Psoas muscle (tissue), 8 donors: ENCODE measurements around the gene BRINP3. TPM values are rescaled to one million over a fixed set of nuclear protein-coding genes. Genes with fewer than 3 reads are reported as not detected.

Experiments
- ATAC-seq, 4 donors: fragments of 200-7000 bp; cut with Tn5 transposase; one replicate each; pipeline ENCODE4 v1.9.1; 2020; ENCODE audit warnings: moderate library complexity in 3 of 4, mild to moderate bottlenecking in 2 of 4
- DNase-seq, 2 donors: peaks; one replicate each; pipeline ENCODE4 v3.0.0-alpha.2; 2020
- H3K27ac ChIP-seq: fragments of 200-600 bp; one replicate; pipeline ENCODE4 v1.8.0; 2022
- H3K27me3 ChIP-seq, 3 donors: fragments of 200-600 bp in 1 of 3; one replicate each; pipeline versions ENCODE4 v1.6.1 to v1.8.0; 2013 to 2022; ENCODE audit warnings: low read length in 2 of 3, mild to moderate bottlenecking in 2 of 3, moderate library complexity in 1 of 3; ENCODE audit not compliant: insufficient read depth in 3 of 3
- H3K36me3 ChIP-seq, 2 donors: fragments of 200-600 bp in 1 of 2; one replicate each; pipeline versions ENCODE4 v1.6.1 to v1.8.0; 2013 to 2022; ENCODE audit warnings: low read depth in 1 of 2, mild to moderate bottlenecking in 1 of 2, moderate library complexity in 1 of 2; ENCODE audit not compliant: insufficient read depth in 1 of 2
- H3K4me1 ChIP-seq: fragments of 200-600 bp; one replicate; pipeline ENCODE4 v1.8.0; 2022
- H3K4me3 ChIP-seq: fragments of 200-600 bp; one replicate; pipeline ENCODE4 v1.8.0; 2022; ENCODE audit warnings: mild to moderate bottlenecking
- H3K9me3 ChIP-seq: fragments of 200-600 bp; one replicate; pipeline ENCODE4 v1.8.0; 2022
- WGBS, 3 donors: extraction: QIAGEN DNeasy Blood & Tissue Kit; methylation state at CpG; one replicate each; pipeline versions ENCODE4 v1.1.6 to v1.1.7; 2013; 5-methylcytosine and 5-hydroxymethylcytosine counted together
- intact Hi-C, 2 donors: fragments of 100-400 bp; cut with DNase I; formaldehyde crosslinking; loops; one replicate each; pipeline versions ENCODE4 v1.11.0 to v1.14.2; 2022
- polyA plus RNA-seq, 3 donors: library from polyadenylated mRNA; stranded (reverse); fragments of 200-250 nt; gene quantifications; one replicate each; pipeline ENCODE4 v1.2.3, GENCODE V29; 2013
- total RNA-seq, 4 donors: library from RNA; stranded (reverse); fragmentation: NEBNext Ultra II Directional in 2 of 4; extraction: Animal tissue kit (Norgen Biotek cat#: 25700) in 2 of 4; gene quantifications; one replicate each; pipeline versions ENCODE4 v1.2.1 to v1.2.4, GENCODE V29; 2021 to 2023
- TF ChIP-seq, protein P1 (sequence below): fragments of 200-600 bp; IDR thresholded peaks from one replicate; pipeline ENCODE4 v1.8.0; 2022; ENCODE audit warnings: antibody characterized with exemption
- donor health status: healthy with polysubstance abuse.
- donor health status: DM: no; HTN: no; CAD: no; lungs with moderate emphysema.
- donor health status: Bipolar disorder and iron deficiency.
- donor health status: healthy.
- donor health status: DM: yes; HTN: yes; CAD: no.
- donor health status: DM: no; HTN: no; CAD: no.
- donor health status: DM: no; HTN: no; CAD: no.
- donor health status: DM: yes; HTN: yes; CAD: no.

BRINP3 gene
- total and polyA plus RNA-seq, 7 donors, result 0.09 to 0.45 TPM; not detected in 5

- TF ChIP-seq, protein P1, sequence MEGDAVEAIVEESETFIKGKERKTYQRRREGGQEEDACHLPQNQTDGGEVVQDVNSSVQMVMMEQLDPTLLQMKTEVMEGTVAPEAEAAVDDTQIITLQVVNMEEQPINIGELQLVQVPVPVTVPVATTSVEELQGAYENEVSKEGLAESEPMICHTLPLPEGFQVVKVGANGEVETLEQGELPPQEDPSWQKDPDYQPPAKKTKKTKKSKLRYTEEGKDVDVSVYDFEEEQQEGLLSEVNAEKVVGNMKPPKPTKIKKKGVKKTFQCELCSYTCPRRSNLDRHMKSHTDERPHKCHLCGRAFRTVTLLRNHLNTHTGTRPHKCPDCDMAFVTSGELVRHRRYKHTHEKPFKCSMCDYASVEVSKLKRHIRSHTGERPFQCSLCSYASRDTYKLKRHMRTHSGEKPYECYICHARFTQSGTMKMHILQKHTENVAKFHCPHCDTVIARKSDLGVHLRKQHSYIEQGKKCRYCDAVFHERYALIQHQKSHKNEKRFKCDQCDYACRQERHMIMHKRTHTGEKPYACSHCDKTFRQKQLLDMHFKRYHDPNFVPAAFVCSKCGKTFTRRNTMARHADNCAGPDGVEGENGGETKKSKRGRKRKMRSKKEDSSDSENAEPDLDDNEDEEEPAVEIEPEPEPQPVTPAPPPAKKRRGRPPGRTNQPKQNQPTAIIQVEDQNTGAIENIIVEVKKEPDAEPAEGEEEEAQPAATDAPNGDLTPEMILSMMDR, result no peak
- WGBS, 3 donors, result 85 to 89% (median 88%) methylated on average over 3 of the region's 3 CpGs
These were observed 309.4 kb downstream of the BRINP3 start for GRCh38 chr1:190168116-190168892.

DNA sequence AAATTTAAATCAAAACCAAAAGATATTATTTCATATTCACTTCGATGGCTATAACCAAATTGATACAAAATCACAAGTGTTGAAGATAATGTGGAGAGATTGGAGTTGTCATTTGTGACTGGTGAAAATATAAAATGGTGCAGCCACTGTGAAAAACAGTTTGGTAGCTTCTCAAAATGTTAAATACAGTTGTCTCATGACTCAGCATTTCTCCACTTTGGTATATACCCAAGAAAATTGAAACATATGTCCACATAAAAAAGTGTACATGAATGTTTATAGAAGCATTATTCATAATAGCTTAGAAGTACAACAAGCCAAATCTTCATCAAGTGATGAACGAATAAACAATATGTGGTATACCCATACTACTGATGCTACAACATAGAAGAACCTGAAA, 318.5 kb downstream of the BRINP3 start:
- Histone ChIP-seq H3K27me3 (no peaks in the 10 kb centered on the region), H3K27ac (no peak overlapping the region), H3K36me3 (no peaks in the 10 kb centered on the region), H3K9me3 (no peaks in the 10 kb centered on the region), H3K4me1 (no peaks in the 10 kb centered on the region), H3K4me3 (no peak overlapping the region)
- 88 to 93% (median 89%) methylated on average over 2 of the region's 2 CpGs for WGBS, 3 donors
- TF ChIP-seq, protein P1, result no peak
- no peak for DNase-seq
- ATAC-seq, result no peak
- intact Hi-C loops, result no loop called here

More at GRCh38 chr1:190168116-190168892, 309.4 kb downstream of the BRINP3 start:
- DNase-seq, result no peak
- Histone ChIP-seq H3K4me3 (no peak overlapping the region), H3K27ac (no peak overlapping the region), H3K27me3 (no peaks in the 10 kb centered on the region), H3K9me3 (no peaks in the 10 kb centered on the region), H3K36me3 (no peaks in the 10 kb centered on the region), H3K4me1 (no peaks in the 10 kb centered on the region)
- ATAC-seq, result no peak
- intact Hi-C loops, result no loop called here

- Histone ChIP-seq H3K27ac (no peak overlapping the region), H3K4me3 (no peak overlapping the region), H3K9me3 (no peaks in the 10 kb centered on the region), H3K27me3 (no peaks in the 10 kb centered on the region), H3K36me3 (no peaks in the 10 kb centered on the region), H3K4me1 (no peaks in the 10 kb centered on the region)
- no peak for DNase-seq
- 62 to 71% (median 64%) methylated on average over 2 of the region's 2 CpGs for WGBS, 3 donors
- TF ChIP-seq, protein P1, result no peak
- intact Hi-C loops, result no loop called here
- ATAC-seq, result no peak
These were observed 322.9 kb downstream of the BRINP3 start for GRCh38 chr1:190154744-190155143.

DNA sequence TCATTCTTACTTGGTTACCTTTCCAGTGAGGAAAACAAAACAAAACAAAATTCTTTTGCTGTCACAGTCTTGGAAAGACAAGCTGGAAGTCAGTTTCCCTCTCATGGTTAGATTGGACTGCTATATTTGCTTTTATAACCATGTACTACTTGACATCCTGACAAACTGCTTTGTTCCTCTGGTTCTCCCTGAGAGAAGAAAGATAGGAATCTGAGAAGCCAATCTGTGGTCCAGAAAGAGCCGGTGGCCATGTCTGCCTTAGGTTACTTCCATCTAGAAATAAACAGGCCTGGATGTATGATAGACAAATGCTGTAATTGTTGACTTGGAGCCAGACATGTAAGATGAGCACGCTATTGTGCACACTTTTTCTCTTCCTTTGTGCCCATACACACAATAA, 330.0 kb downstream of the BRINP3 start:
- DNase-seq, result no peak
- ATAC-seq, result no peak
- Histone ChIP-seq H3K4me3 (no peak overlapping the region), H3K4me1 (no peaks in the 10 kb centered on the region), H3K36me3 (no peaks in the 10 kb centered on the region), H3K27me3 (no peaks in the 10 kb centered on the region), H3K27ac (no peak overlapping the region), H3K9me3 (no peaks in the 10 kb centered on the region)
- WGBS, 3 donors, result 60 to 68% (median 65%) methylated on average over 2 of the region's 2 CpGs
- TF ChIP-seq, protein P1, result no peak
- intact Hi-C loops, result no loop called here

DNA sequence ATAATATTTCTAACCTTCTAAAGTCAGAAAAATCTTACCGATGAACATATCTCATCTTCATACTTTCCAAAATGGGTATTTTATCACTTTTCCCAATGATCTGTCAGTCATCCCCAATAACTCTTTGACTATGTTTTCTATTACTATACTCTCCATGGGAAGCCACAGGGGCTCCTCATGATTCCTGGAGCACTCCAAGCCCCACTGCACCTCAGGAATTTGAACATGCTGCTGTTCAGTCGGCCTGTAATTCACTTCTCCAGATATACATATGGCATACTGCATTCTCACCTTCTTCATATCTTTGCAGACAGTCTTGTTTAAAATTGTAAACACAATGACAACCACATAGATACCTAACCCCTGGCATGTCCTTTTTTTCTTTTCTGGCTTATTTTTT, 333.0 kb downstream of the BRINP3 start:
- WGBS, 3 donors, result 83 to 91% (median 84%) methylated on average over 2 of the region's 2 CpGs
- TF ChIP-seq, protein P1, result no peak
- DNase-seq, result no peak

More for the DNA sequence above, 333.0 kb downstream of the BRINP3 start:
- ATAC-seq, result no peak
- Histone ChIP-seq H3K27me3 (no peaks in the 10 kb centered on the region), H3K9me3 (no peaks in the 10 kb centered on the region), H3K27ac (no peak overlapping the region), H3K4me3 (no peak overlapping the region), H3K36me3 (no peaks in the 10 kb centered on the region), H3K4me1 (no peaks in the 10 kb centered on the region)
- intact Hi-C loops, result no loop called here
